HepG2 (cell line): ENCODE results near the gene ZNF512B. TPM values are rescaled to one million over a fixed set of nuclear protein-coding genes. Genes with fewer than 3 reads are reported as not detected.

ENCODE experiments used
- AFF4 ChIP-seq: sonication (generic); formaldehyde crosslinking; IDR thresholded peaks from 2 replicates; pipeline ENCODE4 v1.4.0; 2020; ENCODE audit warnings: missing genetic modification reagents
- DNMT3B ChIP-seq: conservative IDR thresholded peaks from 2 replicates; pipeline ENCODE4 v1.6.1; 2016; ENCODE audit warnings: missing biosample characterization, control low read depth
- HMGXB3 ChIP-seq: sonication (generic); formaldehyde crosslinking; IDR thresholded peaks from 2 replicates; pipeline ENCODE4 v1.4.0; 2020; ENCODE audit warnings: missing genetic modification reagents, borderline replicate concordance
- KAT8 ChIP-seq: IDR thresholded peaks from 2 replicates; pipeline ENCODE4 v1.6.1; 2016; ENCODE audit warnings: missing genetic modification reagents, missing compliant biosample characterization
- MNT ChIP-seq: fragments of 450-650 bp; IDR thresholded peaks from 2 replicates; pipeline ENCODE4 v1.6.1; 2016
- NKX3-1 ChIP-seq: sonication (generic); formaldehyde crosslinking; IDR thresholded peaks from 2 replicates; pipeline ENCODE4 v1.5.0; 2020; ENCODE audit warnings: missing genetic modification reagents
- TBX2 ChIP-seq: sonication (generic); formaldehyde crosslinking; IDR thresholded peaks from 2 replicates; pipeline ENCODE4 v1.5.0; 2020; ENCODE audit warnings: missing genetic modification reagents, mild to moderate bottlenecking, borderline replicate concordance
- ZBTB33 ChIP-seq: sonication (generic); formaldehyde crosslinking; IDR thresholded peaks from 2 replicates; pipeline ENCODE4 v1.4.0; 2020; ENCODE audit warnings: missing genetic modification reagents
- ZBTB49 ChIP-seq: sonication (generic); formaldehyde crosslinking; IDR thresholded peaks from 2 replicates; pipeline ENCODE4 v1.4.0; 2020; ENCODE audit warnings: missing genetic modification reagents, borderline replicate concordance
- ZNF33B ChIP-seq: sonication (generic); formaldehyde crosslinking; IDR thresholded peaks from 2 replicates; pipeline ENCODE4 v1.5.1; 2020; ENCODE audit warnings: mild to moderate bottlenecking, missing genetic modification reagents
- ZNF704 ChIP-seq: sonication (generic); formaldehyde crosslinking; IDR thresholded peaks from 2 replicates; pipeline ENCODE4 v1.8.1; 2023; ENCODE audit warnings: mild to moderate bottlenecking, inconsistent platforms, moderate library complexity, missing genetic modification reagents, borderline replicate concordance
- ZNF772 ChIP-seq: sonication (generic); formaldehyde crosslinking; IDR thresholded peaks from 2 replicates; pipeline ENCODE4 v1.5.0; 2020; ENCODE audit warnings: mild to moderate bottlenecking, missing genetic modification reagents
- polyA plus RNA-seq, 8 experiments: library from polyadenylated mRNA; depleted of rRNA in 3 of 8; stranded (reverse) in 7 of 8; unstranded in 1 of 8; fragments of >200 nt; fragmentation: Illumina TruSeq in 4 of 8; extraction: Trizol in 4 of 8; gene quantifications; 2 replicates each; pipeline versions ENCODE4 v1.2.1 to v1.2.3, GENCODE V29; 2011 to 2016; ENCODE audit warnings: low read depth in 4 of 8, missing spikeins in 1 of 8, mixed read lengths in 1 of 8; ENCODE audit not compliant: insufficient read depth in 1 of 8
- total RNA-seq, 5 experiments: library from RNA; depleted of rRNA; stranded (reverse); fragments of >200 nt; fragmentation: Illumina TruSeq; extraction: Trizol; gene quantifications; 2 replicates each; pipeline ENCODE4 v1.2.3, GENCODE V29; 2016; ENCODE audit warnings: low read depth in 1 of 5

ZNF512B gene
- total and polyA plus RNA-seq, 2 of the 13 experiments (the other 11 are each of a cell fraction or from before 2014, with no cell fraction given): 11.5 to 30.6 TPM

GRCh38 chr20:63973636-63974401, 4.1 kb upstream of the ZNF512B start (continued):
- TF ChIP-seq HMGXB3 (CRISPR knock-in tag) (no peak), ZBTB33 (CRISPR knock-in tag) (peak; percentile 99), DNMT3B (CRISPR knock-in tag) (peak; percentile 82; the same call in 1 of the 2 replicates), ZNF704 (CRISPR knock-in tag) (peak; percentile 76), NKX3-1 (CRISPR knock-in tag) (peak; percentile 81), MNT (peak; percentile 54), KAT8 (CRISPR knock-in tag) (peak; percentile 84), AFF4 (CRISPR knock-in tag) (no peak), TBX2 (CRISPR knock-in tag) (peak; percentile 94), ZNF772 (CRISPR knock-in tag) (no peak; the same call in 1 of the 2 replicates), ZNF33B (no peak; the same call in 1 of the 2 replicates), ZBTB49 (CRISPR knock-in tag) (peak; percentile 34; the same call in 1 of the 2 replicates)
